KG1 (cell line): ENCODE measurements around the gene LPO.

Experiments
- DNase-seq: peaks from one replicate; lab custom pipeline; 2025; lab: John Stamatoyannopoulos, UW

The LPO gene

GRCh38 chr17:58317421-58318064, 79.2 kb downstream of the LPO start:
- peak; percentile 16 for DNase-seq

- DNase-seq = no peak
Observed at GRCh38 chr17:58318065-58318481, 79.7 kb downstream of the LPO start.
